Measurements from ENCODE around the gene ITIH4.

DNA sequence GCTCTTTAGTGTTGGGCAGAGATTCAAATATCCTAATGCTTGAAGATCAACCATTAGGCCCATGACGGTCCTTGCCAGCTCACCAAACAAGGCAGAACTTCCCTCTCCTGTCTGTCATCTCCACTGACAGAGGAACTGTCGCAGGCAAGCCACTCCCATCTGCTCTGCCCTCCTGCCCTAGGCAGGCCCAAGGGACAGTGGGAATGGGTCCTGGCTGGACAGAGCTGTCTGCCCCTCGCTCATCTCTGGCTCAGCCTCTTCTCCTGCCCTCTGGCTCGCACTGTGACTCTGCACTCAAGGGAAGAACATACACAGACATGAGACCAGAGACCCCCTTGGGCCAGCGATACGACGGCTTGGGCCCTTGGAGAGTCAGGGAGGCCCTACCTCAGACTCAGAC is 12.0 kb upstream of the ITIH4 start:
- TF ChIP-seq, protein P1, sequence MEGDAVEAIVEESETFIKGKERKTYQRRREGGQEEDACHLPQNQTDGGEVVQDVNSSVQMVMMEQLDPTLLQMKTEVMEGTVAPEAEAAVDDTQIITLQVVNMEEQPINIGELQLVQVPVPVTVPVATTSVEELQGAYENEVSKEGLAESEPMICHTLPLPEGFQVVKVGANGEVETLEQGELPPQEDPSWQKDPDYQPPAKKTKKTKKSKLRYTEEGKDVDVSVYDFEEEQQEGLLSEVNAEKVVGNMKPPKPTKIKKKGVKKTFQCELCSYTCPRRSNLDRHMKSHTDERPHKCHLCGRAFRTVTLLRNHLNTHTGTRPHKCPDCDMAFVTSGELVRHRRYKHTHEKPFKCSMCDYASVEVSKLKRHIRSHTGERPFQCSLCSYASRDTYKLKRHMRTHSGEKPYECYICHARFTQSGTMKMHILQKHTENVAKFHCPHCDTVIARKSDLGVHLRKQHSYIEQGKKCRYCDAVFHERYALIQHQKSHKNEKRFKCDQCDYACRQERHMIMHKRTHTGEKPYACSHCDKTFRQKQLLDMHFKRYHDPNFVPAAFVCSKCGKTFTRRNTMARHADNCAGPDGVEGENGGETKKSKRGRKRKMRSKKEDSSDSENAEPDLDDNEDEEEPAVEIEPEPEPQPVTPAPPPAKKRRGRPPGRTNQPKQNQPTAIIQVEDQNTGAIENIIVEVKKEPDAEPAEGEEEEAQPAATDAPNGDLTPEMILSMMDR (IDR thresholded peaks at IDR 0.05) = no peak
- peak; percentile 60 for TF ChIP-seq POLR2A (IDR thresholded peaks at IDR 0.05)
